ENCODE measurements around the gene GLRX. TPM values are rescaled to one million over a fixed set of nuclear protein-coding genes. Genes with fewer than 3 reads are reported as not detected.

Gene GLRX
- polyA plus RNA-seq, 2 of the 4 experiments (the other 2 are of a cell fraction) = 106 to 329 TPM

- TF ChIP-seq E2F6 (IDR thresholded peaks at IDR 0.05; ENCODE audit: borderline replicate concordance, low read depth) (no peak), HMGXB4 (CRISPR knock-in tag; IDR thresholded peaks at IDR 0.05; ENCODE audit: borderline replicate concordance) (no peak), ZC3H11A (IDR thresholded peaks at IDR 0.05) (no peak), ELK1 (IDR thresholded peaks at IDR 0.05; ENCODE audit: low read depth, low read length) (no peak), HOXB5 (CRISPR knock-in tag; IDR thresholded peaks at IDR 0.05) (no peak), HOXA7 (CRISPR knock-in tag; IDR thresholded peaks at IDR 0.05) (no peak), CHD2 (IDR thresholded peaks at IDR 0.05; ENCODE audit: low read length, partially characterized antibody) (no peak), GATA3 (IDR thresholded peaks at IDR 0.05; ENCODE audit: borderline replicate concordance) (no peak), TFCP2L1 (CRISPR knock-in tag; IDR thresholded peaks at IDR 0.05) (no peak), NFE2L2 (conservative IDR thresholded peaks at IDR 0.05; ENCODE audit: low read length) (no peak), CHD4 (IDR thresholded peaks at IDR 0.05; ENCODE audit: borderline replicate concordance) (no peak), RARB (CRISPR knock-in tag; IDR thresholded peaks at IDR 0.05) (no peak)
- CTCF ChIA-PET = interaction anchor here (1.0 to 16.1 kb wide), 6 partner anchors 44 to 136 kb away, joined by 3 to 469 read pairs (median 6); partner anchors contain the start of gene RFESD
- Histone ChIP-seq H3K4me2 (no peak overlapping the region), H3K9me3 (no peaks in the 10 kb centered on the region), H3K4me1 (peaks cover 6% of the 10 kb centered on the region; the same call in 2 of the 3 replicates), H3K27ac (peak overlapping the region; percentile 5 to 25; a peak in 2 of 6 replicates), H3K4me3 (no peak overlapping the region)
- ATAC-seq (no peak), DNase-seq (ENCODE audit: low read depth in 1 of 2, low spot score in 1 of 2) (no peak), FAIRE-seq (no peak)
- WGBS (ENCODE audit: missing lambda C conversion rate) = 85% methylated on average over 2 of the region's 2 CpGs
- POLR2A ChIA-PET = no interaction called here
Measured at GRCh38 chr5:95779611-95780010, 42.9 kb downstream of the GLRX start.

GRCh38 chr5:95778713-95779436 is 43.7 kb downstream of the GLRX start:
- ATAC-seq = no peak
- no peak overlapping the region for H3K4me3 ChIP-seq
- peak overlapping the region; percentile 5 to 25; a peak in 1 of 6 replicates for H3K27ac ChIP-seq
- no peak for DNase-seq (ENCODE audit: low read depth in 1 of 2, low spot score in 1 of 2)
- TF ChIP-seq NR3C1 (IDR thresholded peaks at IDR 0.05) = no peak
- no peak for TF ChIP-seq EHMT2 (IDR thresholded peaks at IDR 0.05; ENCODE audit: low read depth)
- TF ChIP-seq HDAC2 (IDR thresholded peaks at IDR 0.05) = no peak
- TF ChIP-seq POLR2A (IDR thresholded peaks at IDR 0.05; ENCODE audit: low read length) = no peak
- TF ChIP-seq RAD21 (conservative IDR thresholded peaks at IDR 0.05 in 1 of 2, IDR thresholded peaks at IDR 0.05 in 1 of 2) = no peak
- TF ChIP-seq ELK1 (IDR thresholded peaks at IDR 0.05; ENCODE audit: low read depth, low read length) = no peak
- no peak for TF ChIP-seq FOXS1 (CRISPR knock-in tag; IDR thresholded peaks at IDR 0.05)
- TF ChIP-seq BHLHE40 (IDR thresholded peaks at IDR 0.05; ENCODE audit: low read depth, low read length) = no peak
- TF ChIP-seq ESRRA (IDR thresholded peaks at IDR 0.05; ENCODE audit: borderline replicate concordance, low read length) = no peak
- no peak for TF ChIP-seq CHD2 (IDR thresholded peaks at IDR 0.05; ENCODE audit: low read length, partially characterized antibody)
- TF ChIP-seq JUNB (IDR thresholded peaks at IDR 0.05) = no peak
- TF ChIP-seq JUN (IDR thresholded peaks at IDR 0.05) = no peak
- no peak for TF ChIP-seq SREBF2 (IDR thresholded peaks at IDR 0.05)
- TF ChIP-seq, protein P1, sequence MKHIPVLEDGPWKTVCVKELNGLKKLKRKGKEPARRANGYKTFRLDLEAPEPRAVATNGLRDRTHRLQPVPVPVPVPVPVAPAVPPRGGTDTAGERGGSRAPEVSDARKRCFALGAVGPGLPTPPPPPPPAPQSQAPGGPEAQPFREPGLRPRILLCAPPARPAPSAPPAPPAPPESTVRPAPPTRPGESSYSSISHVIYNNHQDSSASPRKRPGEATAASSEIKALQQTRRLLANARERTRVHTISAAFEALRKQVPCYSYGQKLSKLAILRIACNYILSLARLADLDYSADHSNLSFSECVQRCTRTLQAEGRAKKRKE (CRISPR knock-in tag; IDR thresholded peaks at IDR 0.05; ENCODE audit: low read depth) = no peak
- TF ChIP-seq RARB (CRISPR knock-in tag; IDR thresholded peaks at IDR 0.05) = no peak
- TF ChIP-seq CBX8 (IDR thresholded peaks at IDR 0.05) = no peak
- no peak for TF ChIP-seq CHD4 (IDR thresholded peaks at IDR 0.05; ENCODE audit: borderline replicate concordance)
- TF ChIP-seq EHF (CRISPR knock-in tag; IDR thresholded peaks at IDR 0.05) = no peak
- no peak for TF ChIP-seq HOXB5 (CRISPR knock-in tag; IDR thresholded peaks at IDR 0.05)
- TF ChIP-seq FOSL2 (IDR thresholded peaks at IDR 0.05) = no peak
- no peak for TF ChIP-seq FOSL2 (CRISPR knock-in tag; IDR thresholded peaks at IDR 0.05)
- no peaks in the 10 kb centered on the region for H3K9me3 ChIP-seq
- no peak for FAIRE-seq
- H3K4me2 ChIP-seq = no peak overlapping the region
- H3K4me1 ChIP-seq = peaks cover 10% of the 10 kb centered on the region
- POLR2A ChIA-PET = no interaction called here
- CTCF ChIA-PET = interaction anchor here (1.0 to 16.1 kb wide), 7 partner anchors 17 to 135 kb away, joined by 3 to 469 read pairs (median 6); partner anchors contain the start of gene RFESD
- 85% methylated on average over 7 of the region's 7 CpGs for WGBS (ENCODE audit: missing lambda C conversion rate)

Measured in A549 (cell line).